H9 (cell line): Measurements from ENCODE around the gene NEUROD1. TPM values are rescaled to one million over a fixed set of nuclear protein-coding genes. Genes with fewer than 3 reads are reported as not detected.

ENCODE experiments used
- DNase-seq: peaks from one replicate; pipeline ENCODE4 v3.0.0-alpha.2; 2017
- H2AFZ ChIP-seq: one replicate; pipeline ENCODE4 v1.6.1; 2013; ENCODE audit warnings: mild to moderate bottlenecking, low read length, control low read depth, moderate library complexity
- H2AK5ac ChIP-seq: 2 replicates; pipeline ENCODE4 v1.6.1; 2013; ENCODE audit warnings: low read length, control low read depth, mixed read lengths; ENCODE audit not compliant: insufficient read length
- H2BK120ac ChIP-seq: one replicate; pipeline ENCODE4 v1.6.1; 2013; ENCODE audit warnings: low read depth, mild to moderate bottlenecking, low read length, control low read depth, inconsistent platforms; ENCODE audit not compliant: poor library complexity, severe bottlenecking
- H2BK12ac ChIP-seq: 2 replicates; pipeline ENCODE4 v1.6.1; 2013; ENCODE audit warnings: low read length, control low read depth, mixed read lengths, low read depth; ENCODE audit not compliant: insufficient read length
- H2BK15ac ChIP-seq: 2 replicates; pipeline ENCODE4 v1.6.1; 2013; ENCODE audit warnings: low read depth, low read length, control low read depth
- H2BK20ac ChIP-seq: one replicate; pipeline ENCODE4 v1.6.1; 2013; ENCODE audit warnings: low read depth, mild to moderate bottlenecking, low read length, control low read depth, inconsistent platforms; ENCODE audit not compliant: poor library complexity, severe bottlenecking
- H2BK5ac ChIP-seq: 2 replicates; pipeline ENCODE4 v1.6.1; 2013; ENCODE audit warnings: low read length, control low read depth, mixed read lengths; ENCODE audit not compliant: insufficient read length
- H3K14ac ChIP-seq: 2 replicates; pipeline ENCODE4 v1.6.1; 2013; ENCODE audit warnings: low read length, control low read depth; ENCODE audit not compliant: insufficient read depth
- H3K18ac ChIP-seq: 2 replicates; pipeline ENCODE4 v1.6.1; 2013; ENCODE audit warnings: low read depth, mild to moderate bottlenecking, mixed read lengths, low read length, control low read depth; ENCODE audit not compliant: insufficient read length
- H3K23ac ChIP-seq: 2 replicates; pipeline ENCODE4 v1.6.1; 2013; ENCODE audit warnings: low read length, control low read depth, mixed read lengths, low read depth; ENCODE audit not compliant: insufficient read length
- H3K23me2 ChIP-seq: 2 replicates; pipeline ENCODE4 v1.6.1; 2013; ENCODE audit warnings: low read depth, mild to moderate bottlenecking, mixed read lengths, low read length, control low read depth; ENCODE audit not compliant: insufficient read length, poor library complexity, severe bottlenecking
- H3K27ac ChIP-seq: 2 replicates; pipeline ENCODE4 v1.5.1; 2013; ENCODE audit warnings: low read length, control low read depth, mixed read lengths, low read depth; ENCODE audit not compliant: insufficient read length
- H3K27me3 ChIP-seq: 2 replicates; pipeline ENCODE4 v1.6.1; 2013; ENCODE audit warnings: low read length, control low read depth, inconsistent platforms; ENCODE audit not compliant: insufficient read depth
- H3K4ac ChIP-seq: 2 replicates; pipeline ENCODE4 v1.6.1; 2013; ENCODE audit warnings: low read depth, mild to moderate bottlenecking, control low read depth, inconsistent platforms, low read length, moderate library complexity
- H3K4me1 ChIP-seq: 2 replicates; pipeline ENCODE4 v1.6.1; 2013; ENCODE audit warnings: low read length, control low read depth, inconsistent platforms; ENCODE audit not compliant: insufficient read depth
- H3K4me2 ChIP-seq: 2 replicates; pipeline ENCODE4 v1.6.1; 2013; ENCODE audit warnings: low read length, control low read depth, mixed read lengths; ENCODE audit not compliant: insufficient read length, insufficient read depth
- H3K56ac ChIP-seq: 2 replicates; pipeline ENCODE4 v1.6.1; 2013; ENCODE audit warnings: low read depth, mild to moderate bottlenecking, mixed read lengths, low read length, control low read depth; ENCODE audit not compliant: insufficient read length
- H3K79me1 ChIP-seq: 2 replicates; pipeline ENCODE4 v1.6.1; 2013; ENCODE audit warnings: low read depth, mild to moderate bottlenecking, moderate library complexity, low read length, control low read depth, inconsistent platforms; ENCODE audit not compliant: insufficient read depth, poor library complexity, severe bottlenecking
- H3K79me2 ChIP-seq: 2 replicates; pipeline ENCODE4 v1.6.1; 2013; ENCODE audit warnings: low read length, control low read depth, inconsistent platforms; ENCODE audit not compliant: insufficient read depth
- H3K9ac ChIP-seq: 2 replicates; pipeline ENCODE4 v1.6.1; 2013; ENCODE audit warnings: low read length, control low read depth, mixed read lengths; ENCODE audit not compliant: insufficient read length; ENCODE audit errors: extremely low read depth
- H3K9me3 ChIP-seq: one replicate; pipeline ENCODE4 v1.6.1; 2013; ENCODE audit warnings: low read depth, low read length, inconsistent platforms; ENCODE audit not compliant: control insufficient read depth
- H3T11ph ChIP-seq: one replicate; pipeline ENCODE4 v1.6.1; 2013; ENCODE audit warnings: mild to moderate bottlenecking, low read length, control low read depth, inconsistent platforms
- H4K20me1 ChIP-seq: one replicate; pipeline ENCODE4 v1.6.1; 2013; ENCODE audit not compliant: control insufficient read depth, insufficient read length, insufficient read depth
- H4K5ac ChIP-seq: 2 replicates; pipeline ENCODE4 v1.6.1; 2013; ENCODE audit warnings: low read depth, mild to moderate bottlenecking, mixed read lengths, low read length, control low read depth; ENCODE audit not compliant: insufficient read length
- H4K8ac ChIP-seq: replicated peaks from 2 replicates; pipeline ENCODE4 v1.6.1; 2013; ENCODE audit warnings: low read length, control low read depth, mixed read lengths, low read depth; ENCODE audit not compliant: insufficient read length
- H4K91ac ChIP-seq: 2 replicates; pipeline ENCODE4 v1.6.1; 2013; ENCODE audit warnings: low read depth, mild to moderate bottlenecking, moderate library complexity, mixed read lengths, low read length, control low read depth; ENCODE audit not compliant: insufficient read length
- H3K27ac Mint-ChIP-seq, 3 experiments: 2 replicates in 2 of 3; 3 replicates in 1 of 3; pipeline ENCODE4 v1.8.0; 2020 to 2021; ENCODE audit warnings: mixed read lengths in 3 of 3, mild to moderate bottlenecking in 1 of 3, moderate library complexity in 1 of 3
- H3K27me3 Mint-ChIP-seq: 2 replicates; pipeline ENCODE4 v1.8.0; 2021; ENCODE audit warnings: low read depth, mild to moderate bottlenecking, moderate library complexity, mixed read lengths
- H3K36me3 Mint-ChIP-seq, 3 experiments: 2 replicates in 2 of 3; 3 replicates in 1 of 3; pipeline ENCODE4 v1.8.0; 2020 to 2021; ENCODE audit warnings: low read depth in 3 of 3, mixed read lengths in 3 of 3; ENCODE audit not compliant: insufficient read depth in 1 of 3
- H3K4me1 Mint-ChIP-seq, 2 experiments: 2 replicates each; pipeline ENCODE4 v1.8.0; 2020; ENCODE audit warnings: mixed read lengths in 2 of 2
- H3K4me3 Mint-ChIP-seq, 2 experiments: 2 replicates in 1 of 2; 3 replicates in 1 of 2; pipeline ENCODE4 v1.8.0; 2020 to 2021; ENCODE audit warnings: mild to moderate bottlenecking in 2 of 2, mixed read lengths in 2 of 2, moderate library complexity in 1 of 2
- H3K9me3 Mint-ChIP-seq, 2 experiments: 2 replicates in 1 of 2; 3 replicates in 1 of 2; pipeline ENCODE4 v1.8.0; 2020; ENCODE audit warnings: mild to moderate bottlenecking in 2 of 2, mixed read lengths in 2 of 2, moderate library complexity in 1 of 2
- CTCF ChIP-seq: fragments of 200-600 bp; sonication (generic); conservative IDR thresholded peaks from 3 replicates; pipeline ENCODE4 v1.8.0; 2021; ENCODE audit warnings: antibody characterized with exemption, mild to moderate bottlenecking
- WGBS: extraction: QIAGEN DNeasy Blood & Tissue Kit; methylation state at CpG from one replicate; pipeline ENCODE4 v1.1.7; 2013; ENCODE audit warnings: missing lambda C conversion rate, low lambda C conversion rate, mixed read lengths; ENCODE audit not compliant: insufficient read length; ENCODE audit errors: extremely low coverage; 5-methylcytosine and 5-hydroxymethylcytosine counted together
- total RNA-seq: library from RNA; stranded (reverse); gene quantifications from 2 replicates; pipeline ENCODE4 v1.2.1, GENCODE V29; 2021

NEUROD1 gene
- total RNA-seq, 1 experiment from 2014 or later: not detected

GRCh38 chr2:181673173-181673572 is 7.1 kb downstream of the NEUROD1 start:
- WGBS: no CpG with 5 or more reads among the region's 2 CpGs
- Histone ChIP-seq H4K5ac (no peak overlapping the region), H3K4ac (no peak overlapping the region), H2BK15ac (no peak overlapping the region), H3K79me1 (no peaks in the 10 kb centered on the region), H3K27ac (no peak overlapping the region), H2BK20ac (no peak overlapping the region), H3K14ac (no peak overlapping the region), H3T11ph (no peak overlapping the region), H3K9me3 (no peaks in the 10 kb centered on the region), H3K79me2 (no peaks in the 10 kb centered on the region), H2AK5ac (no peak overlapping the region), H2BK12ac (no peak overlapping the region), H4K8ac (no peak overlapping the region), H2BK5ac (no peak overlapping the region), H4K20me1 (no peaks in the 10 kb centered on the region), H4K91ac (no peak overlapping the region), H3K27me3 (peaks cover 8% of the 10 kb centered on the region), H3K18ac (no peak overlapping the region), H3K23me2 (no peaks in the 10 kb centered on the region), H2BK120ac (no peak overlapping the region), H3K23ac (no peak overlapping the region), H2AFZ (no peak overlapping the region), H3K4me1 (0 out of 2 replicates have a peak, but pooled peaks cover 2% of the 10 kb centered on the region), H3K56ac (no peak overlapping the region), H3K4me2 (no peak overlapping the region), H3K9ac (no peak overlapping the region)
- Mint-ChIP-seq H3K9me3 (no peaks in the 10 kb centered on the region; a peak in 1 of 5 replicates), H3K27me3 (peaks cover 88% of the 10 kb centered on the region), H3K36me3 (no peaks in the 10 kb centered on the region; a peak in 1 of 7 replicates), H3K4me1 (peaks cover 3 to 9% of the 10 kb centered on the region in 2 experiments), H3K4me3 (no peak overlapping the region), H3K27ac (no peak overlapping the region)
- no peak for DNase-seq
- TF ChIP-seq CTCF: no peak
